ENCODE results near the gene NEDD4L.

The NEDD4L gene

DNA sequence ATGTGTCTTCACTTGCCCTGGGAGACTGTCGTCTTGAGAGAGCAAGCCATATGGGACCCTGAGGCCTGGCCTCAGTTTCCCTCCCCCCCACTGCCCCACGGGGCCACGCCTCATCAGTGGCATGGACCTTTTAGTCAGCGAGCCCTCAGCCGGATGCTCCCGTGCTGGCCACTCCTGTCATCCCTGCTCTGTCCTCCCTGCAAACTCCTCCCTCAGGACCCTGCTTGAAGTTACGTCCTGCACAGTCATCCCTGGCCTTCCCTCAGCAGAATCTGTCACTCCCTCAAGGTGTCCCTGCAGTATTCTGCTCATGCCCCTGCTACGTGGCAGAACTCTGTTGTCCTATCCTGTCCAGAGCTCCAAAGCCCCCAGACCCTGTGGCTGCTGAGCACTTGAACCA is 265.1 kb downstream of the NEDD4L start:
- TF ChIP-seq, protein P1, sequence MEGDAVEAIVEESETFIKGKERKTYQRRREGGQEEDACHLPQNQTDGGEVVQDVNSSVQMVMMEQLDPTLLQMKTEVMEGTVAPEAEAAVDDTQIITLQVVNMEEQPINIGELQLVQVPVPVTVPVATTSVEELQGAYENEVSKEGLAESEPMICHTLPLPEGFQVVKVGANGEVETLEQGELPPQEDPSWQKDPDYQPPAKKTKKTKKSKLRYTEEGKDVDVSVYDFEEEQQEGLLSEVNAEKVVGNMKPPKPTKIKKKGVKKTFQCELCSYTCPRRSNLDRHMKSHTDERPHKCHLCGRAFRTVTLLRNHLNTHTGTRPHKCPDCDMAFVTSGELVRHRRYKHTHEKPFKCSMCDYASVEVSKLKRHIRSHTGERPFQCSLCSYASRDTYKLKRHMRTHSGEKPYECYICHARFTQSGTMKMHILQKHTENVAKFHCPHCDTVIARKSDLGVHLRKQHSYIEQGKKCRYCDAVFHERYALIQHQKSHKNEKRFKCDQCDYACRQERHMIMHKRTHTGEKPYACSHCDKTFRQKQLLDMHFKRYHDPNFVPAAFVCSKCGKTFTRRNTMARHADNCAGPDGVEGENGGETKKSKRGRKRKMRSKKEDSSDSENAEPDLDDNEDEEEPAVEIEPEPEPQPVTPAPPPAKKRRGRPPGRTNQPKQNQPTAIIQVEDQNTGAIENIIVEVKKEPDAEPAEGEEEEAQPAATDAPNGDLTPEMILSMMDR (IDR thresholded peaks at IDR 0.05; ENCODE audit: low read depth, low read length, missing control alignments), result no peak
- no peak overlapping the region for H3K4me3 ChIP-seq (ENCODE audit: low read depth, low read length)
- no peak for DNase-seq (ENCODE audit: low read depth)

DNA sequence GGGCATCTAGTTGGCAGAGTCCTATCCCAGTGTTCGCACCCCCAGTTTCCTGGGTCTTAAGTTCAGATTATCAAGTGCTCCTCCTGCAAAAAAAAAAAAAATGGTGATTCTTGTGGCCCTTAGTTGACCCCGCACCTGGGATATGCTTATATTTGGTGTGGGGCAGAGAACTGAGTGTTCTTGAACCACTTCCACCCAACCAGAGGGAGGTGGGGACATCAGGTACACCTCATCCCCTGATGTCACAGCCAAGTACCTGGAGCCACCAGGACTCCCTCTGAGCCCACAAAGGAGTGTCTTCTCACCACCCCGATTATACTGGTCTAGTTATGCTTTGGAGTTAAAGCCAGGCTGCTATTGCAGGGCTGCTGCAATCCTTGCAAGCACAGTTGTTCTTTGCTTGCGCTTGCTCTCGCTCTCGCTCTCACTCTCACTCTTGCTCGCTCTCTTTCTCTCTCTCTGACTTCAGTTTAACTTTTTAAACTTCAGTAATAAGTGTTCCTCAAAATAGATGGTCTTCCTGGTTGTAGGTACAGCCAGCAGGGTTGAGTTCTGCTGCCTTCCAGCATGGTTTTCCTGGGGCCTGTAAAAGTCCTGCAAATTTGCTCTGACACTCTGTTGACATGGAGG is 265.7 kb downstream of the NEDD4L start:
- DNase-seq (ENCODE audit: low read depth), result no peak
- H3K4me3 ChIP-seq (ENCODE audit: low read depth, low read length), result no peak overlapping the region
- TF ChIP-seq, protein P1 (IDR thresholded peaks at IDR 0.05; ENCODE audit: low read depth, low read length, missing control alignments), result no peak

DNA sequence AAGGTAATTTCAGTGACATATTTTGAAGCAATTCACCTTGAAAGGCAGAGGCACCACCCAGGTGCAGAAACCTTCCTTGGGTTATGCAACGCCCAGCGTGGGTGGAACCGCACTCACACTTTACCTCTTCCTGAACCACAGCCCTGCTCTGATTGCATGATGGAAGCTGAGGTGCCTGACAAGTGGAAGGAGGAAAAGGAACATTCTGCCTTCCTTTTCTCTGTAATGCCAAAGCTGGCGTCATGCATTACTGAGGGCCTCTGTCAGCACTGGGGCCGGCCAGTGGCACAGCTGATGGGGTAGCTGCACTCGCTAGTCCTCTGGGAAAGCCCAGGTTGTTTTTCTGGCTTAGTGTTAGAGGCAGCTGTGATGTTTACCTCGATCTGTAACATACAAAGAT is 266.5 kb downstream of the NEDD4L start:
- H3K4me3 ChIP-seq (ENCODE audit: low read depth, low read length), result no peak overlapping the region
- TF ChIP-seq, protein P1 (IDR thresholded peaks at IDR 0.05; ENCODE audit: low read depth, low read length, missing control alignments), result no peak
- DNase-seq (ENCODE audit: low read depth), result no peak

DNA sequence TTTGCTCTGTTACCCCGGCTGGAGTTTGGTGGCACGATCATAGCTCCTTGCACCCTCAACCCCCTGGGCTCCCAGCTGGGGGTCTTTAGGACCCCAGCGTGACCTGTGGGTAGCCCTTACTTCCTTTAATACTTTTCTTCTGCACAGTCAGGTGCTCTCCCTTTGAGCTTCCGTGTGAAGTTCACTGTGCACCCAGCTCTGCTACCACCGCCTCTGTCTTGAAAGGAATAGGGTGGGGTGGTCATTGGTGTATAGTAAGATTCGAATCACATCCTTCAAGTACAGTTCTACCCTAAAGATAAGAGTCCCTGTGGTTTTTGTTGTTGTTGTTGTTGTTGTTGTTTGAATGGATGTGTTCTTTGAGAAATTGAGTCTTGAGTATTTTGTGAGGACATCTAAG is 267.4 kb downstream of the NEDD4L start:
- TF ChIP-seq, protein P1 (IDR thresholded peaks at IDR 0.05; ENCODE audit: low read depth, low read length, missing control alignments), result no peak
- DNase-seq (ENCODE audit: low read depth), result no peak
- H3K4me3 ChIP-seq (ENCODE audit: low read depth, low read length), result no peak overlapping the region

DNA sequence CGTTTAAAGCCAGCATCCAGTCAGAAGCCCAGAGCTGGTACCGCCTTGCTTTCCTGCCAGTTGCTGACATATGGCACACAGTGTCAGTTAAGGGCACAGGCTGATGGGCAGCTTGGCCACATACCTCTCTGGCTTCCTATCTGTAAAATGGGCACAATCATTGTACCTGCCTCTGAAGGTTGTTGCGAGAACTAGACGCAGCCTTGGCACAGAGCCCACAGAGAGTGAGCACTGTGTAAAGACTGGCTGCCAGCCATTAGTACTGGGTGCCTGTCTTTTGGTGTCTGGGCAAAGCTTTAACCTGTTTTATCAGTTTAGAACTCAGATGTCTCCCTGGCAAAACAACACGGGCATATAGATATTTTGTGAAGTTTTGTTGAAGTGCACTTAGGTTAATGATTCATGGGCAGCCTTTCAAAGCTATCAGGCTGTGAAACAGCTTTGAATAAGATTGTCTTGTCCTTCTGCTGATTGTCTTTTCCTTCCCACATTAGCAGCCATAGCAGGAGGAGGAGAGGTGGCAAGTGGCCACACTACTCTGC is 269.5 kb downstream of the NEDD4L start:
- no peak for DNase-seq (ENCODE audit: low read depth)
- no peak overlapping the region for H3K4me3 ChIP-seq (ENCODE audit: low read depth, low read length)

DNA sequence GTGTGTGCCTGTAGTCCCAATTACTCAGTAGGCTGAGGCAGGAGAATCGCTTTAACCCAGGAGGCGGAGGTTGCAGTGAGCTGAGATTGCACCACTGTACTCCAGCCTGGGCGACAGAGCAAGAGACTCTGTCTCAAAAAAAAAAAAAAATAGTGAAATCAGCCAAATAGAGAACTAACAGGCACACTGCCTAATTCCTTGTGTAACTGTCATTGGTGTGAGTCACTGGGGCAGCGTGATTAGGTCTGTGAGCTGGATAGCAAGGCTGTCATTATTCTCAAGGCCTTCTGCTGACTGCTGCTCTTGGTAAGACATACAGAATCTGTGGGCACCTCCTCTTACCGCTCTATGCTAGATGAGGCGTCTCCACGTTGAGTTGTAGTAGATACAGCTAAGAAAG is 270.3 kb downstream of the NEDD4L start:
- H3K4me3 ChIP-seq (ENCODE audit: low read depth, low read length), result no peak overlapping the region
- DNase-seq (ENCODE audit: low read depth), result no peak
- TF ChIP-seq, protein P1 (IDR thresholded peaks at IDR 0.05; ENCODE audit: low read depth, low read length, missing control alignments), result no peak

More for the DNA sequence above, 269.5 kb downstream of the NEDD4L start:
- TF ChIP-seq, protein P1 (IDR thresholded peaks at IDR 0.05; ENCODE audit: low read depth, low read length, missing control alignments), result no peak

DNA sequence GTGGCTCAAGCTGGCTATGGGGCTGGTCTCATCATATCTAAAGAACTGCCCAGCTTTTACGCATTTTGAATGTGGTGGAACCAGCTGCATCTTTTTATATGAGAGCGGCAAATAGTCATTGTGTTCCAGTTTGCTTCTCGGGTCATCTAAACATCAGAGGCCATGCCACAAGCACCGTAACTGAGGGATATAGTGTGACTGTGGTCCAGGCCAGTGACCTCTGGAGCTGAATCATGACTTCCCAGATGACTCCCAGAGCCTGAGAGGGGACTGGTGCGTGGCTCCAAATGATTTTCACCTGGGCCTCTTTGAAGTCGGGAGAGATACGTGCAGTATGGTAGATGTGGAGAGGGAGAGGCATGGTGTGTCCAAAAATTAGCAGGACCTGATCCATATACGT is 271.0 kb downstream of the NEDD4L start:
- no peak overlapping the region for H3K4me3 ChIP-seq (ENCODE audit: low read depth, low read length)
- DNase-seq (ENCODE audit: low read depth), result no peak
- TF ChIP-seq, protein P1 (IDR thresholded peaks at IDR 0.05; ENCODE audit: low read depth, low read length, missing control alignments), result no peak
